Sigmoid colon (tissue), 7 donors: ENCODE measurements around the gene SAMD11. TPM values are rescaled to one million over a fixed set of nuclear protein-coding genes. Genes with fewer than 3 reads are reported as not detected.
"Not testable (repeated sequence)": the region's sequence is repeated elsewhere in the genome, so short reads cannot be mapped to it uniquely, and the experiment has no call there.

Experiments used
- DNase-seq: peaks from one replicate; pipeline ENCODE4 v3.0.0-alpha.2; 2019
- H3K27ac ChIP-seq, 4 donors: fragments of 200-600 bp; sonication (generic); one replicate each; pipeline ENCODE4 v1.5.1; 2016 to 2019; ENCODE audit warnings: mild to moderate bottlenecking in 1 of 4
- H3K27me3 ChIP-seq, 3 donors: fragments of 200-600 bp; sonication (generic); one replicate each; pipeline ENCODE4 v1.5.1; 2019; ENCODE audit warnings: mild to moderate bottlenecking in 1 of 3
- H3K36me3 ChIP-seq, 4 donors: fragments of 200-600 bp; sonication (generic); one replicate each; pipeline ENCODE4 v1.5.1; 2016 to 2019
- H3K4me1 ChIP-seq, 4 donors: fragments of 200-600 bp; sonication (generic); one replicate each; pipeline ENCODE4 v1.5.1; 2017 to 2019
- H3K4me3 ChIP-seq, 4 donors: fragments of 200-600 bp; sonication (generic); one replicate each; pipeline ENCODE4 v1.5.1; 2017 to 2019; ENCODE audit warnings: mild to moderate bottlenecking in 2 of 4, moderate library complexity in 1 of 4
- H3K9me3 ChIP-seq, 4 donors: fragments of 200-600 bp in 3 of 4; sonication (generic) in 3 of 4; one replicate each; pipeline versions ENCODE4 v1.5.1 to v1.6.1; 2013 to 2019
- EP300 ChIP-seq, 4 donors: sonication (generic); formaldehyde crosslinking; IDR thresholded peaks; one replicate each; pipeline ENCODE4 v1.6.1; 2017; ENCODE audit warnings: antibody characterized with exemption in 4 of 4
- POLR2A ChIP-seq, 2 donors: fragments of 450-650 bp; IDR thresholded peaks; one replicate each; pipeline ENCODE4 v1.6.1; 2016; ENCODE audit warnings: antibody characterized with exemption in 2 of 2, mild to moderate bottlenecking in 2 of 2, moderate library complexity in 2 of 2
- POLR2AphosphoS5 ChIP-seq, 4 donors: sonication (generic); formaldehyde crosslinking; IDR thresholded peaks; one replicate each; pipeline ENCODE4 v1.6.1; 2017; ENCODE audit warnings: antibody characterized with exemption in 4 of 4
- WGBS, 2 donors: extraction: QIAGEN DNeasy Blood & Tissue Kit; methylation state at CpG; one replicate each; pipeline ENCODE4 v1.1.7; 2013; 5-methylcytosine and 5-hydroxymethylcytosine counted together
- intact Hi-C: fragments of 100-400 bp; cut with DNase I; formaldehyde crosslinking; loops from one replicate; pipeline ENCODE4 v1.15.1; 2023
- polyA plus RNA-seq, 3 donors: library from polyadenylated mRNA; stranded (reverse); fragments of 200-250 nt; gene quantifications; one replicate each; pipeline ENCODE4 v1.2.3, GENCODE V29; 2013
- total RNA-seq, 4 donors: library from RNA; depleted of rRNA; stranded (reverse); fragments of >200 nt; gene quantifications; one replicate each; pipeline ENCODE4 v1.1.0, GENCODE V29; 2016
- TF ChIP-seq, protein P1 (sequence below), 4 experiments: fragments of 450-650 bp in 3 of 4; fragments of 200-600 bp in 1 of 4; IDR thresholded peaks; one replicate each; pipeline ENCODE4 v1.5.1; 2016 to 2019; ENCODE audit warnings: antibody characterized with exemption in 4 of 4, mild to moderate bottlenecking in 3 of 4, moderate library complexity in 2 of 4
- donor health status: healthy with polysubstance abuse.
- donor health status: Bipolar disorder and iron deficiency.
- donor health status: healthy.

The SAMD11 gene
- total and polyA plus RNA-seq, 7 donors = 0.60 to 4.9 (median 4.2) TPM

GRCh38 chr1:886760-887159 lies 37.0 kb upstream of the SAMD11 start:
- 93 to 95% methylated on average over 11 of the region's 11 CpGs for WGBS, 2 donors

DNA sequence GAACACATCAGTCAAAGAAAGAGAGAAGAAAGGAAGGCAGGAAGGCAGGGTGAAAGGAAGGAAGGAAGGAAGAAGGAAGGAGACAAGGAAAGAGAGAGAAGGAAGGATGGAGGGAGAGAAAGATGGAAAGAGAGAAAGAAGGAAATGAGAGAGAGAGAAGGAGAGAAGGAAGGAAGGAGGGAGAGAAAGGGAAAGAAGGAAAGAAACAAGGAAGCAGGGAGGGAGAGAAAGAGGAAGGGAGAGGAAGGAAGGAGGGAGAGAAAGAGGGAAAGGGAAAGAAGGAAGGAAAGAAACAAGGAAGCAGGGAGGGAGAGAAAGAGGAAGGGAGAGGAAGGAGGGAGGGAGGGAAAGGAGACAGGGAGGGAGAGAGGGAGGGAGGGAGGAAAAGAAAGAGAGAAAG lies 35.4 kb upstream of the SAMD11 start:
- H3K27ac ChIP-seq = no peak overlapping the region
- TF ChIP-seq, protein P1, sequence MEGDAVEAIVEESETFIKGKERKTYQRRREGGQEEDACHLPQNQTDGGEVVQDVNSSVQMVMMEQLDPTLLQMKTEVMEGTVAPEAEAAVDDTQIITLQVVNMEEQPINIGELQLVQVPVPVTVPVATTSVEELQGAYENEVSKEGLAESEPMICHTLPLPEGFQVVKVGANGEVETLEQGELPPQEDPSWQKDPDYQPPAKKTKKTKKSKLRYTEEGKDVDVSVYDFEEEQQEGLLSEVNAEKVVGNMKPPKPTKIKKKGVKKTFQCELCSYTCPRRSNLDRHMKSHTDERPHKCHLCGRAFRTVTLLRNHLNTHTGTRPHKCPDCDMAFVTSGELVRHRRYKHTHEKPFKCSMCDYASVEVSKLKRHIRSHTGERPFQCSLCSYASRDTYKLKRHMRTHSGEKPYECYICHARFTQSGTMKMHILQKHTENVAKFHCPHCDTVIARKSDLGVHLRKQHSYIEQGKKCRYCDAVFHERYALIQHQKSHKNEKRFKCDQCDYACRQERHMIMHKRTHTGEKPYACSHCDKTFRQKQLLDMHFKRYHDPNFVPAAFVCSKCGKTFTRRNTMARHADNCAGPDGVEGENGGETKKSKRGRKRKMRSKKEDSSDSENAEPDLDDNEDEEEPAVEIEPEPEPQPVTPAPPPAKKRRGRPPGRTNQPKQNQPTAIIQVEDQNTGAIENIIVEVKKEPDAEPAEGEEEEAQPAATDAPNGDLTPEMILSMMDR (IDR thresholded peaks at IDR 0.05) = no peak
- TF ChIP-seq POLR2A (IDR thresholded peaks at IDR 0.05) (no peak), EP300 (IDR thresholded peaks at IDR 0.05) (no peak), POLR2AphosphoS5 (IDR thresholded peaks at IDR 0.05) (no peak)
- H3K4me1 ChIP-seq = no peaks in the 10 kb centered on the region
- DNase-seq = no peak
- H3K27me3 ChIP-seq = peaks cover 0 to 18% (median 0%) of the 10 kb centered on the region in 3 donors
- no peak overlapping the region for H3K4me3 ChIP-seq
- intact Hi-C loops = no loop called here
- H3K9me3 ChIP-seq = no peaks in the 10 kb centered on the region
- H3K36me3 ChIP-seq = no peaks in the 10 kb centered on the region

More at GRCh38 chr1:886760-887159, 37.0 kb upstream of the SAMD11 start:
- DNase-seq = no peak
- peaks cover 0 to 14% (median 0%) of the 10 kb centered on the region in 3 donors for H3K27me3 ChIP-seq
- H3K27ac ChIP-seq = no peak overlapping the region
- no peak for TF ChIP-seq POLR2AphosphoS5 (IDR thresholded peaks at IDR 0.05)
- TF ChIP-seq, protein P1 (IDR thresholded peaks at IDR 0.05) = no peak
- TF ChIP-seq EP300 (IDR thresholded peaks at IDR 0.05) = no peak
- no peak for TF ChIP-seq POLR2A (IDR thresholded peaks at IDR 0.05)
- H3K9me3 ChIP-seq = no peaks in the 10 kb centered on the region
- H3K4me3 ChIP-seq = no peak overlapping the region
- no peaks in the 10 kb centered on the region for H3K36me3 ChIP-seq
- no peaks in the 10 kb centered on the region for H3K4me1 ChIP-seq
- intact Hi-C loops = no loop called here

GRCh38 chr1:889774-890173 lies 33.9 kb upstream of the SAMD11 start:
- H3K9me3 ChIP-seq, intact Hi-C loops, H3K4me3 ChIP-seq, H3K36me3 ChIP-seq, DNase-seq, H3K27ac ChIP-seq, H3K4me1 ChIP-seq: not testable (repeated sequence)
- WGBS, 2 donors = 85 to 89% methylated on average over 4 of the region's 4 CpGs
- peaks cover 0 to 18% (median 0%) of the 10 kb centered on the region in 3 donors for H3K27me3 ChIP-seq

DNA sequence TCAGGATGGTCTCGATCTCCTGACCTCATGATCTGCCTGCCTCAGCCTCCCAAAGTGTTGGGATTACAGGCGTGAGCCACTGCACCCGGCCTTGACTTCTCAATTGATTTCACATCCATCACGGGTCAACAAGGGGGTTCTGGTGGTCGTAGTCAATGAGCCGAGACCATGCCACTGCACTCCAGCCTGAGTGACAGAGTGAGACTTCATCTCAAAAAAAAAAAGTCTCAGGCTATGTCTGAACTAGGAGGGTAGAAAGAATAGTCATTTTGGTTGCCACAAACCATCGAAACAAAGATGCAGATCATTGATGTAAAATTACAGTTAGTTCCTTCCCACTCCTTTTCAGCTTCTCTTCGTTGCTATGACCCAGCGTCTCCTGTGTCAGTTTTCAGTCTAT lies 33.5 kb upstream of the SAMD11 start:
- H3K4me1 ChIP-seq, H3K9me3 ChIP-seq, intact Hi-C loops, H3K36me3 ChIP-seq, H3K4me3 ChIP-seq, H3K27ac ChIP-seq, DNase-seq: not testable (repeated sequence)
- H3K27me3 ChIP-seq = peaks cover 0 to 20% (median 0%) of the 10 kb centered on the region in 3 donors
- 78 to 79% methylated on average over 9 of the region's 9 CpGs for WGBS, 2 donors

GRCh38 chr1:890661-891060 lies 33.1 kb upstream of the SAMD11 start:
- intact Hi-C loops = no loop called here
- 19 to 56% methylated on average over 3 of the region's 3 CpGs for WGBS, 2 donors
- no peaks in the 10 kb centered on the region for H3K36me3 ChIP-seq
- no peak overlapping the region for H3K4me3 ChIP-seq
- H3K27ac ChIP-seq = no peak overlapping the region
- no peaks in the 10 kb centered on the region for H3K9me3 ChIP-seq
- no peak for DNase-seq
- TF ChIP-seq POLR2AphosphoS5 (IDR thresholded peaks at IDR 0.05) (no peak), EP300 (IDR thresholded peaks at IDR 0.05) (no peak), POLR2A (IDR thresholded peaks at IDR 0.05) (no peak)
- TF ChIP-seq, protein P1 (IDR thresholded peaks at IDR 0.05) = no peak
- H3K4me1 ChIP-seq = no peaks in the 10 kb centered on the region
- H3K27me3 ChIP-seq = peaks cover 0 to 20% (median 0%) of the 10 kb centered on the region in 3 donors

- intact Hi-C loops = no loop called here
- Histone ChIP-seq H3K4me1 (no peaks in the 10 kb centered on the region), H3K4me3 (no peak overlapping the region), H3K27ac (no peak overlapping the region), H3K36me3 (no peaks in the 10 kb centered on the region), H3K27me3 (peaks cover 0 to 26% (median 0%) of the 10 kb centered on the region in 3 donors), H3K9me3 (no peaks in the 10 kb centered on the region)
- no peak for DNase-seq
- WGBS, 2 donors = 42 to 63% methylated on average over 8 of the region's 8 CpGs
- no peak for TF ChIP-seq POLR2A (IDR thresholded peaks at IDR 0.05)
- no peak for TF ChIP-seq EP300 (IDR thresholded peaks at IDR 0.05)
- TF ChIP-seq POLR2AphosphoS5 (IDR thresholded peaks at IDR 0.05) = no peak
- TF ChIP-seq, protein P1 (IDR thresholded peaks at IDR 0.05) = no peak
Observed at GRCh38 chr1:897226-897625, 26.5 kb upstream of the SAMD11 start.

DNA sequence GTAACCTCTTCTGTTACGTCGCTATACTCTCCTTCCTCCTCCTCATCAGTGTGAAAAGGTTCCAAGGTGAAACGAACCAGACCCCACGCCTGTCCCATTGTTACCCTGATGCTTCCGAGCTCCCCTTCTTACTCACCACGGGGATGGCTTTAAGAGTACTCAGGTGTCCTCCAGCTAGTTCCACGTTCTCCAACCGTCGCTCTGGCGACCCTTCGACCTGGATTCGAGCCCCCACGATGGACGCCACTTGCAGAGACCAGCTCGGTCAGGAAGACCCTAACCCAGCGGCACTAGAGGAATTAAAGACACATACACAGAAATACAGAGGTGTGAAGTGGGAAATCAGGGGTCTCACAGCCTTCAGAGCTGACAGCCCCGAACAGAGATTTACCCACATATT lies 25.8 kb upstream of the SAMD11 start:
- peaks cover 0 to 25% (median 0%) of the 10 kb centered on the region in 3 donors for H3K27me3 ChIP-seq
- H3K4me1 ChIP-seq, DNase-seq, H3K9me3 ChIP-seq, intact Hi-C loops, H3K27ac ChIP-seq, H3K36me3 ChIP-seq, H3K4me3 ChIP-seq: not testable (repeated sequence)
- WGBS, 2 donors = 66 to 76% methylated on average over 17 of the region's 17 CpGs
